ENCODE measurements around the gene TSPAN7.

Gene TSPAN7

DNA sequence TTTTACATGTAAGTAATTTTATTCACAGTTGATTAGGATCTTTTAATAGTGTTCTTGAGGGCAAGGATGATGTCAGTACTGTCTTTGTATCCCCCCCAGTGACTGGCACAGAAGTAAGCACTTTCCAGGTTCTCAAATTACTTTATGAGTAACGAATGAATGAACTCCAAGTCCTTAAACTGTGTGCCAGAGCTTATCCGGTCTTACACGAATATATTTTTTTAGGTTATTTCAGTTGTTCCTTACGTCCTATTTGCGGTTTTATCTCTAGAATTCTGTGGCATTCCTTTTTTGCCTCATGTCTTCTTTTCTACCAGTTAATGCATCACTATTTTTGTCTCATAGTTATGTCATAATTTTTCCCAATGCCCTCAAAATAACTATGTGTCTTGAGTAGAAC is 133.1 kb downstream of the TSPAN7 start:
- ATAC-seq (replicated peaks): no peak
- no peaks in the 10 kb centered on the region for H3K9me3 Mint-ChIP-seq
- H3K27me3 Mint-ChIP-seq: peaks cover 16 to 20% of the 10 kb centered on the region in 2 donors

DNA sequence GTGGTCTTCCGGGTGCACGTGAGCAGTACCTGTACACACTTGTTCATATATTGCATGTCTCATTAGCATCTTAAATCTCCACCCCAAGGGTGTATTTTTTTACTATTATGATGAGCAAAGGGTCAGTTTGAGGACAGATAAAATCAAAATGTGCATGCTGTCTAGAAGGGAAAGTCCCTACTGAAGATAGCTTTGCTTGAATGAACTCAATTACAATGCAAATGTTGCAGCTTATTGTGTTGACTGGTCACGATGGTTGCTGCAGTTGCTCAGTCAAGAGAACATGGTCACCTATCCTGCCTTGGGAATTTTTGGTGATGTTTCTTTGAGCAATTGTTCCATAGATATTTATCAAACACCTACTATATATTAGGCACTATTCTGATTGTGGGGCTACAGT is 136.1 kb downstream of the TSPAN7 start:
- Mint-ChIP-seq H3K27ac (no peak overlapping the region), H3K36me3 (ENCODE audit: insufficient read depth) (no peaks in the 10 kb centered on the region), H3K4me1 (ENCODE audit: low read depth in 2 of 2) (no peaks in the 10 kb centered on the region), H3K27me3 (peaks cover 19 to 26% of the 10 kb centered on the region in 2 donors), H3K4me3 (no peak overlapping the region), H3K9me3 (no peaks in the 10 kb centered on the region)
- ATAC-seq (replicated peaks): no peak
- no peak for DNase-seq

More for the DNA sequence above, 133.1 kb downstream of the TSPAN7 start:
- H3K36me3 Mint-ChIP-seq (ENCODE audit: insufficient read depth): no peaks in the 10 kb centered on the region
- no peak overlapping the region for H3K4me3 Mint-ChIP-seq
- no peaks in the 10 kb centered on the region for H3K4me1 Mint-ChIP-seq (ENCODE audit: low read depth in 2 of 2)
- H3K27ac Mint-ChIP-seq: no peak overlapping the region
- DNase-seq: no peak

DNA sequence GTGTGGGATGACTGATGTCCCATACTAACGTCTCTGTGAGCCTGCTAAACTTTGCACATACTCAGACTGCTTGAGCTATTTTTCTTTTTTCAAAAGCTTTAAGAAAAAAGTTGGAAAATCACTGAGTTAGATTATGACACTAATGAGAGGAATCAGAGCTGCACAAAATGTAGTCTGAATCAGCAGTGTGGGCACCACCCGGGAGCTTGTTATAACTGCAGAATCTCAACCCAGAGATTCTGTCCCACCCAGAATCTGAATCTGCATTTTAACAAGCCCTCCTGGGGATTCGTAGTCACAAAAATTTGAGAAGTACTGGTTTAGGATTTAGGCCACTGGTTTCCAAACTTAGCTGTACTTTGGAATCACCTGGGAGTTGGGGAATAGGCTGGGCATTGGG is 137.8 kb downstream of the TSPAN7 start:
- no peak for ATAC-seq (replicated peaks)
- peaks cover 19 to 20% of the 10 kb centered on the region in 2 donors for H3K27me3 Mint-ChIP-seq
- no peaks in the 10 kb centered on the region for H3K36me3 Mint-ChIP-seq (ENCODE audit: insufficient read depth)
- H3K4me1 Mint-ChIP-seq (ENCODE audit: low read depth in 2 of 2): no peaks in the 10 kb centered on the region
- no peak overlapping the region for H3K4me3 Mint-ChIP-seq
- no peak for DNase-seq
- no peaks in the 10 kb centered on the region for H3K9me3 Mint-ChIP-seq
- no peak overlapping the region for H3K27ac Mint-ChIP-seq

DNA sequence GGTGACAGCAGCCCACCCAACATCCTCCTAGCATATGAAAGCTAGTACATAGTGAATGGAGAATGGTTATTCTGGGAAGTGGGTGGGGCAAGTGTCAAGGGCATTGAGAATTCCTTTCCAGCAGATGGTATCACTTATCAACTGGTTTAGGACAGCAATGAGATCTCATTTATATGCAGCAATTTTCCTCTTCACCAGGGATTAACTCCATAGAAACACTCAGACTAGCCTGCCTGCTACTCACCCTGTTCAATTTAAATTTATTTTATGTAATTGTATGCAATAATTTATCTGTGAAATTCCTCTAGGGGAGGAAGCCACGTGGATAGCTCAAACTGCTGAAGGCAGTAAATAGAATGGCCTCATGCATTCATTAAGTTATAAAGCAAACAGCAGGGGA is 138.4 kb downstream of the TSPAN7 start:
- Mint-ChIP-seq H3K27me3 (peaks cover 19 to 20% of the 10 kb centered on the region in 2 donors), H3K27ac (no peak overlapping the region), H3K36me3 (ENCODE audit: insufficient read depth) (no peaks in the 10 kb centered on the region), H3K4me1 (ENCODE audit: low read depth in 2 of 2) (no peaks in the 10 kb centered on the region), H3K9me3 (no peaks in the 10 kb centered on the region), H3K4me3 (no peak overlapping the region)
- no peak for ATAC-seq (replicated peaks)
- DNase-seq: no peak

DNA sequence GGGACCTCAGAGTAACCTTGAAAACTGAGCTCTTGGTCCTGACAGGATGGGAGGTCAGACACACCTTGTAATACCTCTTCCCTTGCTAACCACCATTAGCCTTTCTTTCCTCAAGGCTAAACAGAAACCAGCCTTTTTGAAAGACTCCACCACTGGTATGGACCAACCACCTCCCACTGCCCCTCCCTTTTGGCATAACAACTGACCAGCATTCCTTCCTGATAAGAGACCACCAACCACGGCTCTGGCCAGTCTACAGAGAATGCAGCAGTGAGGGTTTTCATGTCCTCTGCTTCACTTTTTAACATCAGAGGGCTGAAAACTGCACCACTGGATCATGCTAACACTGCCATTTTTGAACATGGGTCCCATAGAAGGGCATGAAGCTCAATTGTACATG is 139.7 kb downstream of the TSPAN7 start:
- H3K4me3 Mint-ChIP-seq: no peak overlapping the region
- no peak overlapping the region for H3K27ac Mint-ChIP-seq
- H3K4me1 Mint-ChIP-seq (ENCODE audit: low read depth in 2 of 2): no peaks in the 10 kb centered on the region
- ATAC-seq (replicated peaks): no peak
- no peak for DNase-seq
- no peaks in the 10 kb centered on the region for H3K36me3 Mint-ChIP-seq (ENCODE audit: insufficient read depth)
- H3K9me3 Mint-ChIP-seq: no peaks in the 10 kb centered on the region
- H3K27me3 Mint-ChIP-seq: peaks cover 19 to 20% of the 10 kb centered on the region in 2 donors

DNA sequence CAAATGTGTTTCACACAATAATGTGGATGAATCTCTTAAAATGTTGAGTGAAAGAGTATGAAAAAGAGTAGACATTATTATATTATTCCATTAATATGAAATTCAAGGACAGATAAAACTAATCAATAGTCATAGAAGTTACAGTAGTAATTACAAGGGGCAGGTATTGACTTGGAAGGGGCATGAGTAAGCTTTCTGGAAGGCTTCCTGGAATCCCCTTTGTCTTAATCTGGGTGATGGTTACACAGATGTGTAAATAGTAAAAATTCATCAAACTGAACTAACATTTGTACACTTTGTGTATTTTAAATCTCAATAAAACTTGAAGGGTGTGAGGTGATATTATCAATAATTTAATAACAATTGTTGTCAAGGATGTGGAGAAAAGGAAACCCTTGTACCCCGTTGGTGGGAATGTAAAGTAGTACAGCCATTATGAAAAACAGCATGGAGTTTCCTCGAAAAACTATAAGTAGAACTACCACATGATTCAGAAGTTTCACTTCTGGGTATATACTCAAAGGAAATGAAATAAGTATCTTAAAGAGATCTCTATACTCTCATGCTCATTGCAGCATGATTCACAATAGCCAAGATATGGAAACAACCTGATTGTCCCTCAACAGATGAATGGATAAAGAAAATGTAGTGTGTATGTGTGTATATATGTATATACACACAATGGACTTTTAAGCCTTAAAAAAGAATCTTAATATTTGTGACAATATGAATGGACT is 143.0 kb downstream of the TSPAN7 start:
- no peaks in the 10 kb centered on the region for H3K4me1 Mint-ChIP-seq (ENCODE audit: low read depth in 2 of 2)
- ATAC-seq (replicated peaks) (no peak), DNase-seq (no peak)
- no peaks in the 10 kb centered on the region for H3K9me3 Mint-ChIP-seq
- peaks cover 14 to 24% of the 10 kb centered on the region in 2 donors for H3K27me3 Mint-ChIP-seq
- no peaks in the 10 kb centered on the region for H3K36me3 Mint-ChIP-seq (ENCODE audit: insufficient read depth)
- no peak overlapping the region for H3K4me3 Mint-ChIP-seq
- H3K27ac Mint-ChIP-seq: no peak overlapping the region

DNA sequence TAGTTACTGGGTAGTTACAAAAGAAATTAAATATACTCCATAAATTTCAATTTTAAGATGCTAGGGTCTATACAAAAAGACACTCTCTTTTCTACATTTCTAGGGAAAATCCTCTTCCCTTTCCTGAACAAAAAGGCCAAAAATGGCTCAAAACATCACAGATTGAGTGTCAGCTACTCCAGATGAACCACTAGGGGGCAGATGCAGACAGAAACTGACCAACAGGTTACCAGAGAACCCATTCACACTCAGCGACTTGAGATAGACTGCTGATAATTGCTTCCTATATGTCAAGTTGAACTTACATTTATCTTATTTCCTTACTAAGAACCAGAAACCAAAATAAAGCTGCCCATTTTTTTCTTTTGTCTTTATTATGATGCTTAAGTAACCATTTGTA is 156.5 kb downstream of the TSPAN7 start:
- H3K9me3 Mint-ChIP-seq: no peaks in the 10 kb centered on the region
- ATAC-seq (replicated peaks): no peak
- DNase-seq: no peak
- H3K27me3 Mint-ChIP-seq: peaks cover 19% of the 10 kb centered on the region in 2 donors
- H3K4me1 Mint-ChIP-seq (ENCODE audit: low read depth in 2 of 2): peaks cover 0 to 4% of the 10 kb centered on the region in 2 donors
- H3K4me3 Mint-ChIP-seq: no peak overlapping the region
- no peaks in the 10 kb centered on the region for H3K36me3 Mint-ChIP-seq (ENCODE audit: insufficient read depth)
- no peak overlapping the region for H3K27ac Mint-ChIP-seq

DNA sequence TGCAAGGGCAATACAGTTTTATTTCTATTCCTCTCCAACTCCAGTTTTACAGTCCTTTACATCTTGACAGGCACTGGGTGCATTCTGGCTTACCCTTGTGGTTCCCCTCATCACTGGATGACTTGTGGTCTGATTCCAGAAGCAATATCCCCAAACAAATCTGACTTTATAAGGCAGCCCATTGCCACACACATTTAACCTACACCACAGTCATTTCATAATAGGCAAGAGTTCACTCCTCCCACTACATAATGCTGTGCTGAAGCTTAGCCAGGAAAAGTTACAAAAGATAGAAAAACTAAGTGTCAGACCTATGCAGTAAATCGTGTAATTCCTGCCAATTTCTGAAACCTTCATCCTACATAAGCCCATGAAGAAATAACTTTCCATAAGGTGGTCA is 157.0 kb downstream of the TSPAN7 start:
- Mint-ChIP-seq H3K4me3 (no peak overlapping the region), H3K27me3 (peaks cover 19% of the 10 kb centered on the region in 2 donors), H3K4me1 (ENCODE audit: low read depth in 2 of 2) (peaks cover 0 to 4% of the 10 kb centered on the region in 2 donors), H3K9me3 (no peaks in the 10 kb centered on the region), H3K36me3 (ENCODE audit: insufficient read depth) (no peaks in the 10 kb centered on the region), H3K27ac (no peak overlapping the region)
- ATAC-seq (replicated peaks) (no peak), DNase-seq (no peak)

DNA sequence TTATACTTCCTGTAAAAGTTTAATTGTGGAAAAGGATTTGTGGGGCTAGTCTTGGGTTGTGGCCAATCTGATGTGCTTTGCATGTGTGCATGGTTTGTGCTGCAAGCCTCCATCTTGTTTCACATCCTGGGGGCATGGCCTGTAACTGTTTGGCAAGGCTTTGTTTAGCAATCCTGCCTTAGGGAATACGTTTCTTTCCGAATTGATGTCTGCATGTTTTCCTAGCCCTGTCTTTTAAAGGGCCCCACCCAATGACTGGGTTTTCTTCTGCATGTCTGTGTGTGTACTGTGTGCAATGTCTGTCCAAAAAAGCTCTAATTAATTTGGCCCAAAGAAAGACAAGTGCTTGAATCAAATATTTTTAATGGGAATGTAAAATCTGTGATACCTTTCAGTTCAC is 165.3 kb downstream of the TSPAN7 start:
- no peak overlapping the region for H3K4me3 Mint-ChIP-seq
- ATAC-seq (replicated peaks) (no peak), DNase-seq (no peak)
- H3K36me3 Mint-ChIP-seq (ENCODE audit: insufficient read depth): no peaks in the 10 kb centered on the region
- H3K4me1 Mint-ChIP-seq (ENCODE audit: low read depth in 2 of 2): peaks cover 0 to under 1% of the 10 kb centered on the region in 2 donors
- H3K27me3 Mint-ChIP-seq: no peaks in the 10 kb centered on the region
- no peak overlapping the region for H3K27ac Mint-ChIP-seq
- no peaks in the 10 kb centered on the region for H3K9me3 Mint-ChIP-seq

DNA sequence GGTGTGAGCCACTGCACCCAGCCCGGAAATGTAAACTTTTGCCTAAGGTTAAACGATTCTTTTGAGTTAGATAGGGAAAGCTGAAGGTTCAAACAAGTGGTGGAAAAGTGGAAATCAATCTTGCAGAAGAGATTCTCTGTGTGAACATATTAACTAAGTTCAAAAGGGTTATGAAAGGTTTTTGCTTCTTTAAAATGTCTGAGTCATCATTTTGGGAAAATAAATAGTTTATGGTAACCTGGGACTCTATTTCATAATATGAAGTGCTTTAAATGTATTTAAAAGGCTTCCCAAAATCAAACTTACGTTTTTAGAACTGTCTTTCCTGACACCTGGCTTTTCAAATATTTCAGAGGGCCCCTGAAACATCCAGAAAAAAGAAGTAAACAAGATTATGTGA is 166.3 kb downstream of the TSPAN7 start:
- ATAC-seq (replicated peaks) (no peak), DNase-seq (no peak)
- H3K4me1 Mint-ChIP-seq (ENCODE audit: low read depth in 2 of 2): no peaks in the 10 kb centered on the region
- H3K27ac Mint-ChIP-seq: no peak overlapping the region
- no peaks in the 10 kb centered on the region for H3K27me3 Mint-ChIP-seq
- no peak overlapping the region for H3K4me3 Mint-ChIP-seq
- no peaks in the 10 kb centered on the region for H3K36me3 Mint-ChIP-seq (ENCODE audit: insufficient read depth)
- H3K9me3 Mint-ChIP-seq: no peaks in the 10 kb centered on the region

DNA sequence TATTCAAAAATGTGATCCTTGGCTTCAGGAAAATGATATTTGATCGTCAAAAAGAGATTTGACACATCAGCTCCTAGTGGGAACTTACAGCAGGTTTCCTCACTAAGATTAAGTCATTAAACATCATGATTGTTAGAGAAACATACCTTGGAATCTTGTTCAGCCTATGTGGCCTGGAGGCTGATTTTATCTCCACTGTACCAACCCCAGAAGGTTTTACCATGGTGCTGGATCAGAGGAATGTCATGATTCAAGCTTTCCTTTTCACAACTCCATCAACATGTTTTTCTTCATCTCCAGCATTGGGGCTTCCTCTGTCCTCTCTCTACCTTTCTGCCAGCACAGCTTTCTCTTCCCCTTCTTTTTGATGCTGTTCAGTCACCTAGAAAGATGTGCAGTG is 171.5 kb downstream of the TSPAN7 start:
- Mint-ChIP-seq H3K27ac (no peak overlapping the region), H3K36me3 (ENCODE audit: insufficient read depth) (no peaks in the 10 kb centered on the region), H3K4me3 (no peak overlapping the region), H3K27me3 (peaks cover 10 to 17% of the 10 kb centered on the region in 2 donors), H3K4me1 (ENCODE audit: low read depth in 2 of 2) (no peaks in the 10 kb centered on the region), H3K9me3 (no peaks in the 10 kb centered on the region)
- no peak for ATAC-seq (replicated peaks)
- no peak for DNase-seq
